Esophagus mucosa (tissue), 1 donor: ENCODE data around the gene LGI2. TPM values are rescaled to one million over a fixed set of nuclear protein-coding genes. Genes with fewer than 3 reads are reported as not detected.

Experiments used
- ATAC-seq: fragments of 200-7000 bp; cut with Tn5 transposase; one replicate; pipeline ENCODE4 v1.9.1; 2020
- total RNA-seq: library from RNA; stranded (reverse); gene quantifications from one replicate; pipeline ENCODE4 v1.2.4, GENCODE V29; 2023
- donor health status: DM: yes; HTN: yes; CAD: no.

LGI2 gene
- total RNA-seq, 1 donor from 2014 or later: 0.20 TPM

DNA sequence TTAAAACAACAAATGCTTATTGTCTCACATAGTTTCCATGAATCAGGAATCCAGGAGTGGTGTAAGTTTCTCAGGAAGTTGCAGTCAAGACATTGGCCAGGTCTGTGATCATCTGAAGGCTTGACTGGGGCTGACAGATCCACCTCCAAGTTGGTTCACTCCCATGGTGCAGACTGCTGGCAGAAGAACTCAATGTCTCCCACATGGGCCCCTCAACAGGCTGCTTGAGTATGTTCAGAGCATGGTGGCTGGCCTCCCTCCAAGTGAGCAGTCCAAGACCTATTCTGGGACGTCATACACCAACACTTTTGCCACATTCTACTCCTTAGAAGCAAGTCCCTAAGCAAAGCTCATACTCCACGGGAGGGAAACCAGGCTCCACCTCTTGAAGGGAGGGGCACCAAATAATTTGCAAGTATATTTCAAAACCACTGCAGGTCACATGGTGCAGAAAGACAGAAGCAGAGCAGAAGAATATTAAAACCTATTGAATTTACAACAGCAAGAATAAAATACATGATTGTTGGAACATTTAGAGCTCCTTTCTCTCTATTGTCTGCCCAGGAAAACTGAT is 35.3 kb downstream of the LGI2 start:
- no peak for ATAC-seq

DNA sequence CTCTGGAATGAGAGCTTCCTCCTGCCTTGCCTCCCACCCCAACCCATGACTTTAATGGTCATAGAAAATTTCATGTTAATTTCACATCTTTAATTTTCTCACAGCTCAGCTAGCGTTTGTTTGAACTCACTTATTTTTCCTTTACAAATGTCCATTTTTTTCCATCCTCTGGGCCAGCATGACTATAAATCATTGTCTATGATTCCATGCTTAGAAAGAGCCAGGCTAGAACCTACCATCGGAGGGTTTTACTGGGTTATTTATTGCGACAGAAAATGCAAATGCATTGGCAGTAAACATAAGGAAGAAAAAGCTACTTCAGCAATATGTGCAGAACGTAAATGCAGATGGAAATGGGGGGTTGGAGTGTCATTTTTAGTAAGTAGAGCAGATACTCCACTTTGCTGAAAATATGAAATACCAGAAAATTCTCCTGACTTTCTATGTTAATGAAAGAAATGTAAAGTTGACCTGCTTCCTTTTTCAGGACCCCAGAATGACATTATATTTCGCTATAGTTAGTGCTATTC is 37.1 kb downstream of the LGI2 start:
- ATAC-seq: no peak

DNA sequence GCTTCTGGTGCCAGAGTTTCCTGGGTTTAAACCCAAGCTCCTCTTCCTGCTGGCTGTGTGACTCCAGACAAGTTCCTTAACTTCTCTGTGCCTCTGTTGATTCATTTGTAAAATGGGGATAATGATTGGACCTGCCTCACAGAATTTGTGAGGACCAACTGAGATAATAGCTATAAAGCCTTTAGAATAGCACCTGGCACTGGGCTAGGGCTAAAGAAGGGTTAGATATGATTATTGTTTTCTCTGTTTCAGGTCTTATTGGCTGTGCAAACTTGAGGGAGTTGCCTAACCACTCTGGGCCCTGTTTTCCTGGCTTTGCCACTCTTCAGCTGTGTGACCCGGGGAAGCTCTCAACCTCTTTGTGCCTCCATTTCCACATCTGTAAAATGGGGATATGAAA is 37.8 kb downstream of the LGI2 start:
- no peak for ATAC-seq

DNA sequence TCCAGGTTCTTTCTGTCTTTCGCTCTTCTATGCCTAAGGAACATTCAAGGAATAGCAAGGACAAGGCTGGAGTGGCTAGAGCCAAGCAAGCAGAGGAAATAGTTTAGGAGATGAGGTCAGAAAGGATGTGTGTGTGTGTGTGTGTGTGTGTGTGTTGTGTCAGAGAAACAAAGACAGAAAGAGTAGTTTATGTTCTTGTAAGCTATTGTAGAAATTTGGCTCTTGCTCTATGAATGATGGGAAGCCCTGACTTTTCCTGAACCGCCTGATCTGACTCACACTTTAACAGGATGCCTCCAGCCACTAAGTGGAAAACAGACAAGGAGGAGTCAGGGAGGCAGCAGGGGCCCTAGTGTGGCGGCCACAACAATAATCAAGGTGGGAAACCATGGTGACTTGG is 39.7 kb downstream of the LGI2 start:
- ATAC-seq: peak; percentile 61

DNA sequence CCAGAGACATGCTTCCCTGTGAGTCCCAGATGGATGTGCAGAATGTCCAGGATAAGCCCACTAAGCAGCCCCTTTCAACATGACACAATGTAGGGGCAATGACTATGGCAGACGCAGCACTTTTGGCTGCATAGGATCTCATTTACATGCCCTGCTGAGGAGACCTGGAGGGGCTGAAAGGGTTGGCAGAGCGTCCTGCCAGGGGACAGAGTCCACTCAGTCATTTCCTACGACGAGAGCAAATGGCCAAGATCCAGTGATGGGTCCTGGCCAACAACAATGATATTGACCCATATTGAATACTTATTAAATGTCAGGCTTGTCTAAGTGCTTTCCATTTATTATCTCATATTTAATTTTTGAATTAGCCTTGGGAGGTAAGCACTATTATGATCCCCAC is 41.4 kb downstream of the LGI2 start:
- ATAC-seq: no peak

DNA sequence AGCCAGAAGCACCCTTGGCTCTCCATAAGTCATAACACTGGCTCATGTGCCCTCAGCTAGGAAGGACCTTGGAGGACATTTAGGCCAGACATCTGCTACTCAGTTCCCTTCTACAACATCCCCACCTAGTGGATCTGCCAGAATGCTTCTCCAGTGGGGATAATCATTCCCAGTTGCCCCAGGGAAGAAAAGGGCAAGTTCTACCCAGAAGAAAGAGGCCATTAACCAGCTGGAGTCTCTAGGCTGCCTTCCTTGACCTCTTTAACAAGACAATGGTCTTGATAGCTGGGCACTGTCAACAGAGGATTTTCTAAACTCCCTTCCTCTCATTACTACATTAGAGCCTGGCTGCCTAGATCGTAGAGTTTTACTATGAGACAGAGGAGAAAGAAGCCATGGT is 42.0 kb downstream of the LGI2 start:
- ATAC-seq: no peak

DNA sequence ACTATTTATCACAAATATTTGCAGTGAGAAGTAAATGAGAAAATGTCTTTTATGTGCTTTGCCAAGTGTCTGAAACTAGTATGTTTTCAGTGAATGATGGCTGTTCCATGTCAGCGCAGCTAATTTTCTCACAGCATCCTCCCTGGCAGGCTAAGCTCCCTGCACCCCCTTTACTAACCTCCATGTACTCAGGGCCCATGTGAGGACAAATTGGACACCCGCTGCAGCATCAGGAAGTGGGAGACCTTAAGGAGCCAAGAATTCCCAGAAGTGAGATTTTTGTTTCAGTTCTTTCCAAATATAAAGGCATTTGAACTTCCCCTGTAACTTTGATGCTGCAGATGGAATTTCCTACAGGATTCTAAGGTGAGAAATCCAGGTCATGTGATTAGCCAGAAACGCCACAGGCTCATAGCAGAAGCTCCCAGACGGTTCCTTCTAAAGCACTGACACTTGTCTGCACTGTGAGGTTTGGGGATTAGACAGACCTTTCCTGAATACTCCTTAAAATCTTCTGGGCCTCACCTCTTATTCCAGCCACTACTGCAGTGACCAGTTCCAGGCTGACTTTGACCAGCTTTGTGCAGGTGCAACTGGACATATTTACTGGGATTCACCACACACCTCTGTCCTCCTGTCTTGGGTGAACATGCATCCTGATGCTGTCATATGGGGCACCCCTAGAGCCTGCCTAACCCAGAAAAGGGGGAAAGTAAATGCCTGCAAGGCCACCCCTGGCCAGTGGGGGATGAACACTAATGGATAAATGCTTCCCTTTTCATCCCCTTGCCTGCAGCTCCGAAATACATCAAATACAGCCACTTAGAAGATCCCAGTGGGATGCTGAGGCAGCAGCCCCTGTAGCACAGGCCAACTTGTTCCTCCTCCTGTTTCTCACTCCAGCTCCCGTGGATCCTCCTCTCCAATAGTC is 45.9 kb downstream of the LGI2 start:
- no peak for ATAC-seq

DNA sequence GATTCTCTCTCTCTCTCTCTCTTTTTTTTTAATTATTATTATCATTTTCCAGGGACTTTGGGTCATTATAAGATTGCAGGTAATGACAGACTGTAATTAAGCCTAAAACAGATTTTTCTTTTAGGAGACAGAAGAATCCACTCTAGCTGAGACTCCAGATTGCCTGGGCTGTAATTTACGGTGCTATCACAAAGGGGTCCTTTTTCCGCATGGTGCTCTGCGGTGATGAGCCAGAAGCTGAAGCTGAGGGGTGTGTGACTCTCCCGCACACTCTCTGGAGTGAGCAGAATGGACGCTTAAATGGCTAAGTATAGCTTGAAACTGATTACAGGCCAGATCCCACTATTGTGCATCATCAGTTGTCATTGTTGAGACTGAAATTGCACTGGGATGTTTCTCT is 50.0 kb downstream of the LGI2 start:
- no peak for ATAC-seq

DNA sequence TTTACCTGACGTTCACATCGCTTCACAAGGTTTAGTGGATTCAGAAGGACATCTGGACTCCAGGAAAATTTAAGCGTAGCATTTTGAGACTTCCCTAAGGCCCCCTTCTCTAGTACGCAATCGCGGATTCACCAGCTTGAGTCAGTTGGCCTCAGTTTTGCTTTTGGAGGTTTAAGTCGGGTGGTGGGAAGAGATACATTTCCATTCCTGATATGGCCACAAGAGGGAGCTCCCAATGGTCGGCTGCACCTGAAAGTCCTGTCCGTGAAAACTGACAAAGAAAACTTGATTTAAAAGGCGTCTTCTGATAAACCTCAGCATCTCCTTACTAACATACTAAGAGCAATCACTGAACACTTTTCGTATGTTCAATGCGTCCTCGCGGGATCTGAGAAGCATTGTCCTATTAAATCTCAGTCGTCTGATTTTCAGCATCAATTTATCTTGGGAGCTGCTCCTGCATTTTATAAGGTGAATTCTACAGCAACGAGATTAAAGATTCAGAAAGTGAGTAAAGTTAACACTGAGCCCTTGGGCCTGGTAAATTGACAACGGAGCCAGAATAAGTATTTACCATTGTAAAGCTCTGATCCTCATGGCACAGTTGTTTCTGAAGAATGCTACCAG is 50.6 kb downstream of the LGI2 start:
- peak; percentile 67 for ATAC-seq

DNA sequence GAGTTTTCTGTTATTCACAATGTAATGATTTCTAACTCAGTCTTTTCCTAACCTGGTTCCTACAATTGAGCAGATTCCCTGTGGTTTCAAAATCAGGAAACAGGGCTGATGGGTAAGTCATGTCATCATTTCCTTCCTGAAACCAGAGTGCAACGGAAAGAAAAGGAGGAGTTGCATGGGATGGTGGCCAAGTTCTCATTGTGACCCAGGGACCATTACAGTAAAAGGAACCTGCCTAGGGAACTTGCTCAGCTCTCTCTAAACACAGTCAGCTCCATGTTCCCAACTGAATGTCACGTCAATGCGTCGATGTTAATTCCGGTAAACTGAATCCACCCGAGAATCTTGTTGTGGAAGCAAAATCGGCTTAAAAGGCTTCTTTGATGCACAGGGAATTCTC is 51.2 kb downstream of the LGI2 start:
- ATAC-seq: peak; percentile 54

DNA sequence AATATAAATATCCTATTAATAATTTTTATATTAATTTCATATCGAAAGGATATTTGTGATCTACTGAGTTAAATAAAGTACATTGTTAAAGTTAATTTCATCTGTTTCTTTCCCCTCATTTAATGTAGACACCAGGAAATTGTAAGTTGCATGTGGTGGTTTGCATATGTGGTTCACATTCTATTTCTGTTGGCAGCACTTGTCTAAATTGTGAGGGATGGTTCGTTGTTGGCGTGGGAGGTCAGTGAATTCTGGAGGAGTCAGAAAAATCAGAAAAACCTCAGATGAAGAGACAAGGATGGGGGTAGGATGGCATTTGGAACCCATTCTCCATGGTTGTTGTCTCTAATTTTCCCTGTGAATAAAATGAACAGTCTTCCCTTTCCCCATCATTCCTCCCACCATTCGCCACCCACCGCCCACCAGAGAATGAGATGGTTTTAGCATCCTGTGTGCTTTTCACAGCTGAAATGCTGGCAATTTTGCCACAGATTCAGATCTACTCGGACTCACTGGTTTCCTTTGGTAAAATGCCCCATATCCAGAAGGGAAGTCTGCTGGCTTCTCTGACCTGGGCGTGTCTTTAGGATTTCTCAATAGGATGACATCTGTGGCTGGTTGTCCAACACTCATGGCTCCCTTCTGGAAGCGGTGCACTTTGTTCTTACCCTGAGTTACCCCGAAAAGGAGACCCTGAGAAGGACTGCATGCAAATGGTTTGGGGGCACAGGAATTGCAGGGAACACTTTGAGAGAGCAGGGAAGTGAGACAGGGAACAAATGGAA is 52.3 kb downstream of the LGI2 start:
- no peak for ATAC-seq

DNA sequence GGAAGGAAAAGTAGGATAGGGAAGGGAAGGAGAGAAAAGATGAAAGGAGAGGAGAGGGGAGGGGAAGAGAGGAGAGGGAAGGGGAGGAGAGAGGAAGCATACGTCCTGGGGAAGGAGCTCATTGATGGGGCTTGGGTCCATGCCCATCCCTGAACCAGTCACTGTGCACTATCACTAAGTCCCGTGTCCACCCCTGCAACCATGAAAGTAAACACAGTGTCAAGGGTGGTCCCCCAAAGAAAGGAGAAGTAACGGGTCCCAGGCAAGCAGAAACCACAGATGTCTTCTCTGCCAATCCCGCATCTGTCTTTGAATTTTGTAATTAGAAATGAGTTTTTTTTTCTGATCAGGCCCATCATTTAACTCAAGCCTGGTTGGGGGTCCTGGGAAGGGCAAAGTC is 55.2 kb downstream of the LGI2 start:
- ATAC-seq: no peak

DNA sequence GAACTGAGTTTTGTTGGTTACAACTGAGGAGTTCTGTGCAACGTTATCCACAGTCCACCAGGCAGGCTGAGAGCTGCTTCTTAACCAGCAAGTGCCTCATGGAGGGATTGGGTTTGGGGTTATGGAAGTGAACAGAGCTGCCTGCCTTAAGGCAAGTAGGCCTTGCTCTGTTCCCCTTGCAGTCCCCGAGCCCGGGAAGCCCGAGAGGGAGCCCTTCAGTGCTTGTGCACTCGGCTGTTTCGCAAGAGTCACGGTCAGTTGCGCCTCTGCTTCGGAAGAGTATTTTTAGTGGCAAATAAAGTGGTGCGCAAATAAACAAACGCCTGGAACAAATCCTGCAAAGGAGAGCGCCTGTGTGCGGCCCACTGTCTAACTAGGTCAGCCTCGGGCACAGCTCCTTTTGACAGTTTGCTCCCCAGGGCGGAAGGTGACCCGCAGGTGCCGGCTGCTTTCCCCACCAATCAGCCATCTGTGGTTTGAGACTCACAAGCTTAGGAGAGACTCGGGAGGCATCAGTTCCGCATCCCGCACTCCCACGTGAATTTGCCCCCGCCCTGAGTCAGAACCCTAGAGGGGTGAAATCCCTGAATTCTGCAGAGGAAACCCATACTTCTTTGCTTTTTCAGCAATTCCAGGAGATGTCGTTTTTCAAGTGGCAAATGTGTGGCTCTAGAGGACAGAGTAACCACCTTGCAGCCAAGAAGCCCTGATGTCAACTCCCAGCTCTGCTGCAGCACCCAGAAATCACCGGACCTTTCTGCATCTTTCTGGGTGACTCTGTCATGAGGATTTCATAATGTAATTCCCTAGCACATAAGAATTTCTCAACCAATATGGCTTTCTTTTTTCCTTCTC is 56.8 kb downstream of the LGI2 start:
- no peak for ATAC-seq

DNA sequence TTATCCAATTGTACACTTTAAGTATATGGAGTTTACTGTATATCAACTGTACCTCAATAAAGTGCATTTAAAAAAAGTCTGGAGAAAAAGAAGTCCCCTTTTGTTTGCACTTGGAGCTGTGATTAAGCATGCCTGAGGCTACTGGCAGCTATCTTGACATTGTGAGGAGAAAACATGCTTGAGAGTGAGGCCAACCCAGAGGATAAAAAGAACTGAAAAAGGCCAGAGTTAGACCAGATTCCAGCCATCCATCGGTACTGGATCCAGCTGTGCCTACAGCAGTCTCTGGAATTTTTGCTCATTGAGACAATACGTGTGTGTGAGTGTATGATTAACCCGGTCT is 57.4 kb downstream of the LGI2 start:
- no peak for ATAC-seq

DNA sequence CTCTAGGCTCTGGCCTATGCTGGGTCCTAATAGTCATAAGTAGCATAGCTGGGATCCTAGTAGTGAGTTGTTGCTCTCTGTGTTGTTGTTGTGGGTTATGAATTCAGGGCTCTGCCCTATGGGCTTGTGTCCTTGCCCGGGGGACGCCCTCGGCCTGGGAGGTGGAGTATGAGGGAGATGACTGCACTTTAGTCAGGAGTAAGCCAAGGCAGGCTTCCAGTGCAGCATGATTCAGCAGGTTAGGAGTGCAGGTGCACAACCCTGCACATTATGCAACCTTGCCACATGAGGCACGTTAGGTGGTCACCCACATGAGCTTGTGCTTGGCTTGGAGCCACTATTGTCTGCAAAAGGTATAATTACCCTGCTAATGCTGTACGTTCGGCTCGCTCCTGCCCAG is 59.6 kb downstream of the LGI2 start:
- peak; percentile 95 for ATAC-seq

DNA sequence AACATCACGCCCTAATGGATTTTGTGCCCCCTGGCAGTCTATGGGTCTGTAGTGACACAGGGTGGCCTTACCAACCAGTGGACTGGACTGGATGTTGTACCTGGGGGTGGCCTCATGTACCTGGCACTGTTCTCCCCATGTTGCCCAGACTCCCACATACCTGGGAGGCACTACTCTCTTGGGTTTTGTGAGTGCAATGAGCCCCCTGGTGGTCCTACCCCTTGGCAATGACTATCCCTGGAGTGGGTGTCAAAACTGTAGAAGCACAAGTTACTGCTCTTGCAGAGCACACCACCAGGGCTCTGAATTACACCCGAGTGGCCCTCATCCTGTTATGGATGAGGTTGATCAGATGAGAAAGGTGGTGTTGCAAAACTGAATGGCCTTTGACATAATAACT is 60.1 kb downstream of the LGI2 start:
- ATAC-seq: no peak

DNA sequence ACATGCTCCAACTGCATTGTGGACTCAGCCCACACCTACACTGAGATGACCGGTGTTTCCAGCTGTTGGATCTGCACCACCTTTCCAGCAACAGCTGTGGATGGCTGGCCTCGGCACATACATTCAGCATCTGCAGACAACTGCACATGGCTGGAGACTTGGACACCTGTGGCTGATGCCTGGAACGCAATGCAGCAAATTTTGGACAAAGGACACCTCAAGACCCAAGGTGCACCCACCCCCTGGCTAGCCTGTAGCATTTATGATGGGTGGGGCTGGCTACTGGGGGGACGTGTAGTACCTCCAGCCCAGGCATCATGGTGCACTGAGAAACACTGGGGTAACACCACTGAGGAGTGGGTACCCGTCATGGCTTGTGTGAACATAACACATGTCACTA is 60.6 kb downstream of the LGI2 start:
- ATAC-seq: no peak

DNA sequence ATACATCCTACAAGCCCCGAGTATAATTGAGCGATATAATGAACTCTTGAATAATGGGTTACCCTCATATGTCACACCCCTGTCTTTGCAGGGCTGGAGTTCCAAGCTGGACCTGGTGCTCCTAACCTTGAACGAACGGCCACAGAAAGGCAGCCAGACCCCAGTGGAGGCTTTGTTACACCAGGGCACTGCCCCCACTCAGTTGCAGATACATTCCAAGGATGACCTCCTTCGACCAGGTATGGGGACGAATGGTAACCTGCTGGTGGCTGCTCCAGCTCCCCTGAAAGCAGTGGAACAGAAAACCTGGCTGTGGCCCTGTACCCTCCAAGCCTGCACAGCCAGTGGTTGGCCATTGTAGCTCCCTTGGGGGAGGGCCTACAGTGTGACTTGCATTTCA is 61.3 kb downstream of the LGI2 start:
- no peak for ATAC-seq

DNA sequence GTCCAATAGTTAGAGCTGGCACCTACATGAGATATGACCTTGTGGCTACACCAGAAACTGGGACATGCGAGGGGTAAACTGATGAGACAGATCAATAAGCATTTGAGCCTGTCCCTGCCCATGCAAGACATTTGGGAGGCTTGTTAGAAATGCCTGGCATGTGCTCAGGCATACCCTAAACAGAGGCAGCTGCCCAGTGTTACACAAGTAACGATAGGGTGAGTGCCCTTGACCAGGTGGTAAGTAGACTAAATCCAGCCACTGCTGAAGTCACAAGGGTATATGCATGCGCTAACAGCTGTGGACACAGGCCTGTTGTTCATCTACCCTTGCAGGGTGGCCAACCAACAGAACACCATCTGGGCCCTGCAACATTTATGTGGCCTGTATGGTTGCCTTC is 61.8 kb downstream of the LGI2 start:
- ATAC-seq: no peak

DNA sequence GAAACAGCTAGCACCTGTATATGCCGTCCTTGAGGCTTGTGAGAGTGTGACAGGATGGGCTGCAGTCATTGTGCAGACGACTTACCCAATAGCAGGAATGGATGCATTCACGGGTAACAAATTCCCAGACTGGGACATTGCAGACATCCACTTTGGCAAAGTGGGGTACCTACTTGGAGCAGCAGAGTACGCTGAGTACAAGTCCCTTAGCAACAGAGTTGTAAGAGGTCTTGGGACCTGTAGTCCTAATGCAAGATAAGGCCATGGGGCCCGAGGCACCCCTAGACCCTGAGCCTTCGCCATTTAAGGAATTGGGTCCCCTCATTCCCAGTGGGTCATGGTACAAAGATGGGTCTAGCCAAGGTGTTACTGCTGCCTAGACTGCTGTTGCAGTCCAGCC is 62.5 kb downstream of the LGI2 start:
- ATAC-seq: no peak

DNA sequence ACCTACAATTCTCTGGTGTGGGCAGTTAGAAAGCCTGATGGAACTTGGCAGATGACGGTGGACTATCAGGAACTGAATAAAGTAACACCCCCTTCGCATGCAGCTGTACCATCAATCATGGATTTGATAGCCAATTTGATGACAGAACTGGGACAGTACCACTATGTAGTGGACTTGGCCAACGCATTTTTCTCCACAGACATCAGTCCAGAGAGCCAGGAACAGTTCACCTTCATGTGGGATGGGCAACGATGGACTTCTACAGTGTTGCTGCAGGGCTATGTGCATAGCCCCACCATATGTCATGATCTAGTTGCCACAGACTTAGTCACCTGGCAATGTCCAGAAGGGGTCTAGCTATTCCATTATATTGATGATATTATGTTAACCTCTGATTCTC is 63.4 kb downstream of the LGI2 start:
- ATAC-seq: no peak

DNA sequence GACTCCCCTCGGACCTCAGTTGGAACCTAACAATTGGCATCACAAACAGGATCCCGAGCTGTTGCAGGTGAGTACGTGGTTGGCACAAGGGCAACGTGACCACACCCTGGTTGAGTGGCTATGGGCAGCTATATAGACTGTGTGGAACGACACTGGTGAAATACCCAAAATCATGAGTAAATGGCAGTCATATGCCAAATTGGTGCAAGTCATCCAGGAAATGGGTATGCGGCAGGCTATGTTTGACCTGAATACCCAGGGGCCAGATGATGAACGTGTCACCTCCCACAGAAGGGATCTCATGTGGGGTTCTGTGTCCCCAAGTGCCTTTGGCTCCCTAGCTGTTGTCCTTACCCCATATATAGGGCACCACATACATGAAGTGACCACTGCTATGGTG is 64.7 kb downstream of the LGI2 start:
- peak; percentile 72 for ATAC-seq
